ENCODE results near the gene SLC25A30.

DNA sequence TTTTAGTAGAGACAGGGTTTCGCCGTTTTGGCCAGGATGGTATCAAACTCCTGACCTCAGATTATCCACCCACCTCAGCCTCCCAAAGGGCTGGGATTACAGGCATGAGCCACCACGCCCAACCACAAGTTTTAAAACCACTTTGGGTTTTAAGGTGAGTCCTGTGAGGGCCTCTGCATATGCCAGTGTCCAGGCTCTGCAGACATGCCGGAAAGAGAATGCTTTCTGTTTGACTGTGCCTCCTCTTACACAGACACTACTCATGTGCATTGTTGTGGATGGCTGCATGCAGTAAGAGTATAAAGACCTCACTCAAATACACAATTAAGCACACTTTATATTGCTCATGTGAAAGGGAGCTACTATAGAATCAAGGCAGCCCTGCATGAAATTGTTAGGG, 20.8 kb upstream of the SLC25A30 start:
- no peak for TF ChIP-seq POLR2A (IDR thresholded peaks at IDR 0.05)
- TF ChIP-seq, protein P1, sequence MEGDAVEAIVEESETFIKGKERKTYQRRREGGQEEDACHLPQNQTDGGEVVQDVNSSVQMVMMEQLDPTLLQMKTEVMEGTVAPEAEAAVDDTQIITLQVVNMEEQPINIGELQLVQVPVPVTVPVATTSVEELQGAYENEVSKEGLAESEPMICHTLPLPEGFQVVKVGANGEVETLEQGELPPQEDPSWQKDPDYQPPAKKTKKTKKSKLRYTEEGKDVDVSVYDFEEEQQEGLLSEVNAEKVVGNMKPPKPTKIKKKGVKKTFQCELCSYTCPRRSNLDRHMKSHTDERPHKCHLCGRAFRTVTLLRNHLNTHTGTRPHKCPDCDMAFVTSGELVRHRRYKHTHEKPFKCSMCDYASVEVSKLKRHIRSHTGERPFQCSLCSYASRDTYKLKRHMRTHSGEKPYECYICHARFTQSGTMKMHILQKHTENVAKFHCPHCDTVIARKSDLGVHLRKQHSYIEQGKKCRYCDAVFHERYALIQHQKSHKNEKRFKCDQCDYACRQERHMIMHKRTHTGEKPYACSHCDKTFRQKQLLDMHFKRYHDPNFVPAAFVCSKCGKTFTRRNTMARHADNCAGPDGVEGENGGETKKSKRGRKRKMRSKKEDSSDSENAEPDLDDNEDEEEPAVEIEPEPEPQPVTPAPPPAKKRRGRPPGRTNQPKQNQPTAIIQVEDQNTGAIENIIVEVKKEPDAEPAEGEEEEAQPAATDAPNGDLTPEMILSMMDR (IDR thresholded peaks at IDR 0.05), result no peak
